ENCODE measurements around the gene NXPE2. TPM values are rescaled to one million over a fixed set of nuclear protein-coding genes. Genes with fewer than 3 reads are reported as not detected.

The NXPE2 gene
- polyA plus RNA-seq, 1 of the 3 experiments (the other 2 are of a cell fraction): not detected

DNA sequence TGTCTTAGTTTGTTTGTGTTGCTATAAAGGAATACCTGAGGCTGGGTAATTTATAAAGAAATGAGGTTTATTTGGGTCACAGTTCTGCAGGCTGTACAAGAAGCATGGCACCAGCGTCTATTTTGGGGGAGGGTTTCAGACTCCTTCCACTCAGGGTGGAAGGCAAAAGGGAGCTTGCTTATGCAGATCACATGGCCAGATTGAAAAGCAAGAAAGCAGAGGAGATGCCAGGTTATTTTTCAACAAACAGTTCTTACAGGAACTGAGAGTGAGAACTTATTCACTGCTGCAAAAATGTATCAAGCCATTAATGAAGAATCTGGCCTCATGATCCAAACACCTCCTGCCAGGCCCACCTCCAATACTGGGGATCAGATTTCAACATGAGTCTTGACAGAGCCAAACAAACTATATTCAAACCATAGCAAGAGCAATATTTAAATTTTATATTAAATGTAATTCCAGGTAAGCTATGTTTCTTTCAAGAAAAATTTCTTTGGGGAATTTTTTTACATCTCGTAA is 66.9 kb downstream of the NXPE2 start (continued):
- TF ChIP-seq IRF3 (IDR thresholded peaks at IDR 0.05; ENCODE audit: low read depth, low read length): no peak
- no peak for TF ChIP-seq RXRA (IDR thresholded peaks at IDR 0.05; ENCODE audit: borderline replicate concordance, low read depth)
- no peak for TF ChIP-seq FOXM1 (IDR thresholded peaks at IDR 0.05; ENCODE audit: low read depth)
- TF ChIP-seq SIN3A (IDR thresholded peaks at IDR 0.05; ENCODE audit: borderline replicate concordance, low read depth, low read length): no peak

DNA sequence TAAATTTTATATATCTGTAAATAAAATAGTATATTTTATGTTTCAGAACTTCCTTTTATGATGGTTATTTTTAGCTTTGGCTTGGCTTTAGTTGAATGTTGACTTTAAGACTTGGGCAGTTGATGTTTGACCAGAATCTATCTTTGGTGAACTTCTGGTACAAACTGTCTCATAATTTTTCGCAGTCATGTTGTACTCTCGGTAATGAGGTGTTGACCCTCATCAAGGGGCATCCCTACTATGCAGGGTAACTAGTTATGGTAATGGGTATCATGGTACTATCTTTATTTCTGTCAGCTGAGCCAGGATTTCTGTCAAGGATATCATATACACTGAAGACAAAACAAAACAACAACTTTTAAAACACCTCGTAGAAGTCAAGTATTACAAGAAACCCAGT is 67.7 kb downstream of the NXPE2 start:
- ChIA-PET CTCF (interaction anchor here (1.3 to 1.5 kb wide), 2 partner anchors 11 to 29 kb away, joined by 3 to 6 read pairs; no protein-coding TSS in a partner anchor), POLR2A (no interaction called here)
- Histone ChIP-seq H4K20me1 (ENCODE audit: insufficient read depth) (no peaks in the 10 kb centered on the region), H3K4me3 (ENCODE audit: low read depth in 2 of 2, low read length in 1 of 2) (no peak overlapping the region), H3K9ac (no peak overlapping the region), H3K36me3 (replicated peaks in 1 of 2; ENCODE audit: control insufficient read depth in 1 of 2, insufficient read depth in 2 of 2, low read length in 1 of 2) (no peaks in the 10 kb centered on the region), H3K4me1 (ENCODE audit: control insufficient read depth in 1 of 2, insufficient read depth in 2 of 2, low read depth in 1 of 2, low read length in 1 of 2) (no peaks in the 10 kb centered on the region), H3K27me3 (ENCODE audit: insufficient read depth) (no peaks in the 10 kb centered on the region), H2AFZ (ENCODE audit: low read depth) (no peak overlapping the region), H3K9me3 (no peaks in the 10 kb centered on the region), H3K27ac (ENCODE audit: low read depth in 2 of 2, low read length in 1 of 2) (no peak overlapping the region), H3F3A (replicated peaks; ENCODE audit: insufficient read depth) (no peaks in the 10 kb centered on the region), H3K79me2 (ENCODE audit: insufficient read depth) (no peaks in the 10 kb centered on the region), H3K9me2 (no peaks in the 10 kb centered on the region), H3K4me2 (no peak overlapping the region)
- no peak for TF ChIP-seq MEF2A (IDR thresholded peaks at IDR 0.05; ENCODE audit: borderline replicate concordance, low read depth)
- TF ChIP-seq FOXJ3 (CRISPR knock-in tag; IDR thresholded peaks at IDR 0.05): no peak
- TF ChIP-seq YY1 (IDR thresholded peaks at IDR 0.05; ENCODE audit: low read depth): no peak
- TF ChIP-seq, protein P1, sequence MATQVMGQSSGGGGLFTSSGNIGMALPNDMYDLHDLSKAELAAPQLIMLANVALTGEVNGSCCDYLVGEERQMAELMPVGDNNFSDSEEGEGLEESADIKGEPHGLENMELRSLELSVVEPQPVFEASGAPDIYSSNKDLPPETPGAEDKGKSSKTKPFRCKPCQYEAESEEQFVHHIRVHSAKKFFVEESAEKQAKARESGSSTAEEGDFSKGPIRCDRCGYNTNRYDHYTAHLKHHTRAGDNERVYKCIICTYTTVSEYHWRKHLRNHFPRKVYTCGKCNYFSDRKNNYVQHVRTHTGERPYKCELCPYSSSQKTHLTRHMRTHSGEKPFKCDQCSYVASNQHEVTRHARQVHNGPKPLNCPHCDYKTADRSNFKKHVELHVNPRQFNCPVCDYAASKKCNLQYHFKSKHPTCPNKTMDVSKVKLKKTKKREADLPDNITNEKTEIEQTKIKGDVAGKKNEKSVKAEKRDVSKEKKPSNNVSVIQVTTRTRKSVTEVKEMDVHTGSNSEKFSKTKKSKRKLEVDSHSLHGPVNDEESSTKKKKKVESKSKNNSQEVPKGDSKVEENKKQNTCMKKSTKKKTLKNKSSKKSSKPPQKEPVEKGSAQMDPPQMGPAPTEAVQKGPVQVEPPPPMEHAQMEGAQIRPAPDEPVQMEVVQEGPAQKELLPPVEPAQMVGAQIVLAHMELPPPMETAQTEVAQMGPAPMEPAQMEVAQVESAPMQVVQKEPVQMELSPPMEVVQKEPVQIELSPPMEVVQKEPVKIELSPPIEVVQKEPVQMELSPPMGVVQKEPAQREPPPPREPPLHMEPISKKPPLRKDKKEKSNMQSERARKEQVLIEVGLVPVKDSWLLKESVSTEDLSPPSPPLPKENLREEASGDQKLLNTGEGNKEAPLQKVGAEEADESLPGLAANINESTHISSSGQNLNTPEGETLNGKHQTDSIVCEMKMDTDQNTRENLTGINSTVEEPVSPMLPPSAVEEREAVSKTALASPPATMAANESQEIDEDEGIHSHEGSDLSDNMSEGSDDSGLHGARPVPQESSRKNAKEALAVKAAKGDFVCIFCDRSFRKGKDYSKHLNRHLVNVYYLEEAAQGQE (IDR thresholded peaks at IDR 0.05; ENCODE audit: low read depth, low read length): no peak
- no peak for TF ChIP-seq CTCF (IDR thresholded peaks at IDR 0.05)
- TF ChIP-seq TCF12 (IDR thresholded peaks at IDR 0.05): no peak
- TF ChIP-seq TEAD4 (IDR thresholded peaks at IDR 0.05; ENCODE audit: borderline replicate concordance, insufficient read depth): no peak
- no peak for TF ChIP-seq GABPA (IDR thresholded peaks at IDR 0.05; ENCODE audit: low read depth)
- DNase-seq: no peak
- WGBS (ENCODE audit: low lambda C conversion rate): 20% methylated on average over 3 of the region's 3 CpGs

Other genes with a start within 250 kb of the NXPE2 start
- gene REXO2, start 239.1 kb upstream of the NXPE2 start, polyA plus RNA-seq (2012; rRNA removed): 386 and 419 TPM in 2 replicates
- not detected in 2 replicates for gene NXPE1, start 118.6 kb upstream of the NXPE2 start, polyA plus RNA-seq (2012; rRNA removed)
- not detected in 2 replicates for gene NXPE4, start 82.7 kb upstream of the NXPE2 start, polyA plus RNA-seq (2012; rRNA removed)